Measurements from ENCODE around the gene NSL1.

- TF ChIP-seq YY1 (IDR thresholded peaks at IDR 0.05; ENCODE audit: extremely low read depth, insufficient replicate concordance, low read depth, low read length) (no peak), POLR2AphosphoS5 (IDR thresholded peaks at IDR 0.05; ENCODE audit: low read depth, low read length) (no peak), POLR2A (IDR thresholded peaks at IDR 0.05; ENCODE audit: borderline replicate concordance, extremely low read depth, insufficient read depth, insufficient read length) (no peak), CEBPB (IDR thresholded peaks at IDR 0.05; ENCODE audit: low read depth) (no peak), EZH2 (IDR thresholded peaks at IDR 0.05) (no peak)
- TF ChIP-seq, protein P1, sequence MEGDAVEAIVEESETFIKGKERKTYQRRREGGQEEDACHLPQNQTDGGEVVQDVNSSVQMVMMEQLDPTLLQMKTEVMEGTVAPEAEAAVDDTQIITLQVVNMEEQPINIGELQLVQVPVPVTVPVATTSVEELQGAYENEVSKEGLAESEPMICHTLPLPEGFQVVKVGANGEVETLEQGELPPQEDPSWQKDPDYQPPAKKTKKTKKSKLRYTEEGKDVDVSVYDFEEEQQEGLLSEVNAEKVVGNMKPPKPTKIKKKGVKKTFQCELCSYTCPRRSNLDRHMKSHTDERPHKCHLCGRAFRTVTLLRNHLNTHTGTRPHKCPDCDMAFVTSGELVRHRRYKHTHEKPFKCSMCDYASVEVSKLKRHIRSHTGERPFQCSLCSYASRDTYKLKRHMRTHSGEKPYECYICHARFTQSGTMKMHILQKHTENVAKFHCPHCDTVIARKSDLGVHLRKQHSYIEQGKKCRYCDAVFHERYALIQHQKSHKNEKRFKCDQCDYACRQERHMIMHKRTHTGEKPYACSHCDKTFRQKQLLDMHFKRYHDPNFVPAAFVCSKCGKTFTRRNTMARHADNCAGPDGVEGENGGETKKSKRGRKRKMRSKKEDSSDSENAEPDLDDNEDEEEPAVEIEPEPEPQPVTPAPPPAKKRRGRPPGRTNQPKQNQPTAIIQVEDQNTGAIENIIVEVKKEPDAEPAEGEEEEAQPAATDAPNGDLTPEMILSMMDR (IDR thresholded peaks at IDR 0.05 in 2 of 3, conservative IDR thresholded peaks at IDR 0.05 in 1 of 3; ENCODE audit: borderline replicate concordance in 1 of 3, insufficient read depth in 1 of 3, low read depth in 2 of 3, low read length in 2 of 3) = no peak
These were observed 14.2 kb upstream of the NSL1 start for GRCh38 chr1:212805767-212806166.
